GM21825 (cell line): ENCODE data around the gene ZNF462.

Experiments
- ATAC-seq: cut with Tn5 transposase; IDR thresholded peaks from one replicate; pipeline ENCODE4 v1.9.1; 2021; ENCODE audit warnings: mild to moderate bottlenecking, moderate library complexity; ENCODE audit not compliant: unreplicated experiment

The ZNF462 gene

GRCh38 chr9:106861640-106862109 lies 1.3 kb upstream of the ZNF462 start:
- no peak for ATAC-seq

DNA sequence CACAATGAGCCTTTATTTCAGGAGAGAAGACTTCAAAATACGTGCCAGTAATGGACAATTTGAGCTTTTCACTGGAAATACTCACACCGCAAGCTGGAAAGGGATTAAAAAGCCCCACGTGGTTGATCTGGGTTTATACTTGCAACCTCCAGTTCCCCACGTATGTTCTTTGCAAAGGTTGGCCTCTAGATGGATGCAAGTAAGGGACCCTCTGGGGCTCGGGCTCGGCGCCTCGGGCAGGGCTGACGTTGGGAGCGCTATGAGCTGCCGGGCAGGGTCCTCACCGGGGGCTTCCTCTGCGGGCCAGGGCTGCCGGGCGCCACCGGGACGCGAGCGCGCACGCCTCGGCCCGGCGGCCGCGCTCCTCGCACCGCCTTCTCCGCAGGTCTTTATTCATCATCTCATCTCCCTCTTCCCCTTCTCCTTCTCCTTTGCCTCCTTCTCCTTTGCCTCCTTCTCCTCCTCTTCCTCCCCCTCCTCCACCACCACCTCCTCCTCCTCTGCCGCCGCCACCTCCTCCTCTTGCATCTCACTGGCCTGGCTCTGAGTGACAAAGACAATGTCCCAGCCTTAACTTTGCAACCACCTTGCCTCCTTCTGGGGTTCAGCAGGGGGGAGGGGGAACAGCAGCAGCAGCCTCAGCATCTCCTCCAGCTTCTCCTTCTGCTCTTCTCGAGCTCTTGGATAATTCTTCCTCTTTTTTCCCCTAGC lies 701 bp upstream of the ZNF462 start:
- ATAC-seq: no peak

DNA sequence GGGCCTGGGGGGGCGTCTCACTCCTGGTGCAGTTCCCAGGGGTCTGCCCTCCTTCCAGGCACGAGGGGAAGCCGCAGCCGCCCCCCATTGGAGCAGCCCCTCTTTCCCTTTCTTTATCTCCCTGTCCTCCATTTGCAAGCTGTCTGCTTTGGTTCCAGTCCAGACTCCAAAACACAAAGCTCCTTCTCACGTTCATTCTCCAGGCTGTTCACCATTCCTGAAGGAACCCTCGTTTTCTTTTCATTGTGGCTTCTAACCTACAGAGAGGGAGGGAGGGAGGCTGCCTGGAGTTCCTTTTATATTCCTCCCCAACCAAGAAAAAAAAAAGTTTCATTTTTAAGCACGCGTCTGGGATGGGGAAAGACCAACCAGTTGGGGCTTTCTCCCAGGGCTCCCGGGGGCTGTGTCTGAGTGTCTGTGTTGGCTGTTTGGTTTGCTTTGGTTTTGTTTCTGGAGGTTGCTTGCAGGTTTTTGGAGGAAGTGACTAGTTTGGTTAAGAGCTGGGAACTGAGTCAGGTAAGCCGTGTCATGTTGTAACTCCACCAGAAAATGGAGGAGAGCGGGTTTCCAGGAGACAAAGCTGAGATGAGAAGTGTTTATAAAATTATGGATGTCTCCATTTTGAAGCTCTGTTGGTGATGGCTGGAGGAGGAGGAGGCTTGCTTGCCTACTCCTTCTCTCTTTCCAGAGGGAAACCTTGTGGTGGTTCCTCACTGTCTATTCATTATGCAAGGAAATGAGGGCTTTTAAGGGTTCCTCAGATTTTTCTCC lies 1.6 kb downstream of the ZNF462 start:
- no peak for ATAC-seq

DNA sequence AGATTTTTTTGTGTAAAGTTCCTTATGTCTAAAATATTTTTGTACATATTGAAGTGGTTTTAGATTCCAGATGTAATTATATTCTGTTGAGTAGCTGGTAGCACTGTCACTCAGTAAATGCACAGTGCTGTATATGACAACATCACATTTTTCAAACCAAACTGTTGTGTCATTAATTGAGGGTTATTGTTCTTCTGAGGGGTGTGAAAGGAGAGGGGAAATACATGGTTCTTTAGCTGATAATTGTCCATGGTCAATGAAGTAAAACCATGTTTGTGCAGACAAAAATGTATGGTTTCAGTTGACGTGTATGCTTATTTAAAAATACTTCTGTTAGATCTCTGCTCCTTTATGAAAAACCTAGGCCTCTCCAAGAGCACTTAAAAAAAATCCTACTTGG lies 3.3 kb downstream of the ZNF462 start:
- ATAC-seq: no peak

GRCh38 chr9:106867286-106867685 lies 4.3 kb downstream of the ZNF462 start:
- ATAC-seq: no peak

GRCh38 chr9:106868087-106868486 lies 5.1 kb downstream of the ZNF462 start:
- no peak for ATAC-seq

DNA sequence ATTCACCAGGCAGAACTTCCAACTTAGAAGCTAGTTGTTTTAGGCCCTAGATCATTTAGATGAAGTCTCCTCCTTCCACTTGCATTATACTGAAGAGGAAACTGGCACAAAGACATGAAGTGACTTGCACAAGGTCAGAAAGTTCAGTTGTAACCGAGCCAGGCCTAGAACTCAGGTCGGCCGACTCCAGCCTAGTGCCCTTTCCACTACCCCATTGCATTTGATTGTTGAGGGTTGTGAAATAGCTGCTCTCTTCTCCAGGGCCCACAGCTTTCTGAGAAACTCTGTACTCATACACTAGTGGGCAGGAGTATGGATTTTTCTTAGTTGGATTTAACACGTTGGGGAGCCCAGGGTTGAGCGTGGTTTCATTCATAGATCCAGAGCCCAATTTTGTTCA lies 5.6 kb downstream of the ZNF462 start:
- no peak for ATAC-seq

DNA sequence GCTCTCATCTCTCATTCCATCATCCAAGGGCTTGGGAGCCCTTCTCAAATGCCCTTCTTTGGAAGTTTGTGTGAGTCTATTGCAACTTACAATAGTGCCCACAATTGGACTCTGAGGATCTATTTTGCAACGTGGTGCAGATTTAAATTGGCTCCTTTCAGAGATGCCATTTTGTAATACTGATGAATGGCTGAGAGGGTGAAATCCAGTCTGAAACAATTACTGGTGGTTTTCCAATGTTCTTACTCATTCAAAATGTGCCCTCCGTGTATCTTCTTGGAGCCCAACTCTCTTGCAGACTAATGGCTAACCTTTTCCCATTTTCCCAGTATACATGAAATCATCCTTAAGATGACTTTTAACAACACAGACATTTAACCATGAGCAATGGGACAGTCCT lies 6.1 kb downstream of the ZNF462 start:
- ATAC-seq: no peak

DNA sequence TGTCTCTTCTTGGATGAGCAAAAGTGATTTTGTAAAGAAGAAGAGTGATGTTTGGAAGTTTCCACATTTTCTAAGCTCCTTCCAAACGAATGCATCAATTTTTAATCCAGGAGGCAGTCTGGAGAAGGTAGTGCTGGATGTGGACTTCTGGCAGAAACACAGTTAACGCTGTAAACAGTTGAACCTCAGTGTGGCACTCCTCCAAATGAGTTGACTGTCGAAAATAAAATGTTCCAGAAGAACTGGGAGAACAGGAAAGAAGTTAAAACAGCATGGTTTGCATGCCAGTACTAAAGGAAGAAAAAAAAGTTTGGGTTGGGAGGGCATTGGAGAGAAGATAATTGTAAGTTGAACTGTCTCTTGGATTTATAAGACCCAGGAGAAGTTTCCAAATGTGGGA lies 6.5 kb downstream of the ZNF462 start:
- ATAC-seq: no peak

- no peak for ATAC-seq
These were observed 9.7 kb downstream of the ZNF462 start for GRCh38 chr9:106872641-106873040.

GRCh38 chr9:106874031-106874430 lies 11.1 kb downstream of the ZNF462 start:
- ATAC-seq: no peak

DNA sequence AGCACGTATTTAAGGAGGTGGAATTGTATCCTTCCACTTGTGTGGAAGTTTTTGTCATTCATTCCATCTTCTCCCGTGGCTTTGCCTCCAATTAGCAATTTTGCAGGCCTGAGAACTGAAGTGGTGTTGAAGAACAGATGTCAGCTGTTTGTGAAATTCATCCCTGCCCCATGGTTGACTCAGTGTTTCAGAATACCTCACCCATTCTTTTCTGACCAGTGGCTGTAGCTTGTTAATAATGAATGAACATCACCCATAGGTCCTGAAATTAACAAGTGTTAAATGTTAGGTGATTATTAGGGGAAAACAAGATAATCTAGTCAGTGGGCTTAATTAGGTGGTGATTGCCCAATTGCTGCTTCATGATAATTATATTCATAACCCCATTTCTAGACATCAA lies 11.7 kb downstream of the ZNF462 start:
- ATAC-seq: no peak

- no peak for ATAC-seq
These were observed 12.6 kb downstream of the ZNF462 start for GRCh38 chr9:106875529-106875928.

GRCh38 chr9:106877345-106877744 lies 14.4 kb downstream of the ZNF462 start:
- ATAC-seq: no peak

GRCh38 chr9:106878081-106878837 lies 15.3 kb downstream of the ZNF462 start:
- no peak for ATAC-seq

- ATAC-seq: no peak
These were observed 16.0 kb downstream of the ZNF462 start for GRCh38 chr9:106878934-106879333.

DNA sequence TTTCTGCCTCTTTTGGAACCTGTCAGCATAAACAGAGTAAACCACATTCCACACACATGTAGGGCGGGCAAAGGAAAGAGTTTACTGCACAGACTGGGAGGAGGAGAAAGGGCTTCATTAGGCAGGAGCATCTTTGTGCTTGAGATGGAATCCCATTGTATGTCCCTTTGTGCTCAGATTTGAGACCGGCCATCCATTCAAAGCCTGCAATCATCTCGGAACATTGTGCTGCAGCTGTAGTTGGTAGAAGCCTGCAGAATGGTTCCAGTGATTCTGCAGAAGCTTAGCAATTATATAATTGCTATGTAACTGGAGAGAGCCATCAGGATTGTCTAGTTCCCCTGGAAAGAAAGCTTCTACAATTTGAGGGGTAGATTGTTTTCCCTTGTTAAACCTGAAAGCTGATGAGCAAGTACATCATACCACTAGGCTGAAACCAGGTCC lies 16.5 kb downstream of the ZNF462 start:
- no peak for ATAC-seq

GRCh38 chr9:106880081-106880480 lies 17.1 kb downstream of the ZNF462 start:
- ATAC-seq: no peak

DNA sequence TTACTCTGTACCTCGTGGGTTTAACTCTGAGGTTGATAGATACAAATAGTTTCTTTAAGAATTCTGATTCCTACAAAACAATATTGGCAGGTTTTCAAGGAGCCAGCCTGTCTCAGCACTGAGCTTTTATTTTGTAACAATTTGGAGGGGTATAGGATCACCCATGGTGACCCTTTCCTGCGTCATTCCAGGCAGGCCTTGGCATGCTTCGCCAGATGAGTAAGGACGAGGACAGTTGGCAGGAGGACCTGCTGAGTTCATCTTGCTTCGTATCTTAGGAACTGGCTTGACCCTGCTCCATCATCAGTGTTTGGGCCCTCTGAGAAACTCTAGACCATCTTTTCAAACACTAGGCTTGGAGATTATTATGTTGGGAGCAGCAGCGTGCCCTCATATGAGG lies 17.9 kb downstream of the ZNF462 start:
- no peak for ATAC-seq

DNA sequence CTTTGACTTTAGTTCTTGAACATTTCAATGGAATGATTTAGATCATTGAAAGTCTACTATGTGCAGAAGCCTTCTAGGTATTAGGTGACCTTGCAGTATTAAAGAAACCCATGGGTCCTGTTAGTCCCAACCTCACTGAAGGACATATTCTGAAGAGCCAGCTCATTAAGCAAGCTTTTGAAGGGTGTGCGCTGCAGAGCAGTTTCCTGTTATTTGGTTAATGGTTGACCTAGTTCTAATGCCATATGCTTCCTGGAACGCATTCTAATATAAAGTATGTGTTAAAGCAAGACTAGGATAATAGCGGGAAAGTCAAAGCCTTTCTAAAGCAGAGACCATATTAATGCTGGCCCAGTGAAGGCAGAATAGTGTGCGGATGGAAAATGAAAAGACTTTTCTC lies 20.1 kb downstream of the ZNF462 start:
- no peak for ATAC-seq

- no peak for ATAC-seq
These were observed 20.7 kb downstream of the ZNF462 start for GRCh38 chr9:106883626-106884190.
